HepG2 (cell line): ENCODE data around the gene SIGMAR1. TPM values are rescaled to one million over a fixed set of nuclear protein-coding genes. Genes with fewer than 3 reads are reported as not detected.

ENCODE experiments used
- ATAC-seq: fragments of 200-7000 bp; cut with Tn5 transposase; 3 replicates; pipeline ENCODE4 v1.9.1; 2020; ENCODE audit warnings: mild to moderate bottlenecking, moderate library complexity
- BruUV-seq: library from RNA; stranded (reverse); fragments of 400-500 nt; replicated peaks from 2 replicates; lab custom pipeline; 2021; lab: Mats Ljungman, UMichigan
- CTCF ChIA-PET: fragments of 300-600 bp; formaldehyde crosslinking; extraction: SDS; loops from one replicate; lab custom pipeline; 2021; ENCODE audit warnings: low total read pairs, inconsistent platforms, low intra/inter-chr PET ratio; lab: Yijun Ruan, JAX
- POLR2A ChIA-PET: fragments of 350-600 bp; sonication (Branson Sonifier 250); formaldehyde crosslinking; loops from one replicate; lab custom pipeline; 2020; ENCODE audit warnings: antibody characterized with exemption, inconsistent platforms; lab: Yijun Ruan, JAX
- DNase-seq: peaks from one replicate; pipeline ENCODE4 v3.0.0-alpha.2; 2015; ENCODE audit warnings: low spot score
- FAIRE-seq: peaks from 3 replicates; lab custom pipeline; 2011; peaks lifted over from hg19 to GRCh38; lab: Jason Lieb, UNC
- H2AFZ ChIP-seq: one replicate; pipeline ENCODE4 v1.6.1; 2011; ENCODE audit warnings: low read length, inconsistent platforms
- H3K27ac ChIP-seq: fragments of 300-600 bp; 3 replicates; pipeline ENCODE4 v1.8.0; 2011; ENCODE audit warnings: mixed run types, mild to moderate bottlenecking, mixed read lengths, low read length, inconsistent platforms; ENCODE audit not compliant: insufficient read depth; ENCODE audit errors: extremely low read length
- H3K27me3 ChIP-seq, 2 experiments: fragments of 200-600 bp in 1 of 2; 2 replicates in 1 of 2; 3 replicates in 1 of 2; pipeline versions ENCODE4 v1.6.0 to v1.8.0; 2011; ENCODE audit warnings: low read length in 2 of 2, mild to moderate bottlenecking in 2 of 2, moderate library complexity in 2 of 2, inconsistent platforms in 1 of 2; ENCODE audit not compliant: insufficient read depth in 2 of 2, control insufficient read depth in 1 of 2
- H3K36me3 ChIP-seq, 2 experiments: fragments of 200-600 bp in 1 of 2; replicated peaks in 1 of 2; 2 replicates in 1 of 2; 3 replicates in 1 of 2; pipeline versions ENCODE4 v1.5.1 to v1.8.0; 2011; ENCODE audit warnings: low read length in 2 of 2, inconsistent platforms in 1 of 2; ENCODE audit not compliant: insufficient read depth in 2 of 2, control insufficient read depth in 1 of 2
- H3K4me1 ChIP-seq: 2 replicates; pipeline ENCODE4 v1.5.1; 2012; ENCODE audit warnings: low read length, inconsistent platforms; ENCODE audit not compliant: insufficient read depth
- H3K4me2 ChIP-seq: 2 replicates; pipeline ENCODE4 v1.6.0; 2011; ENCODE audit warnings: low read depth, low read length, inconsistent platforms
- H3K4me3 ChIP-seq, 3 experiments: fragments of 200-600 bp in 1 of 3; sonication (generic), shearing (Covaris generic) in 1 of 3; replicated peaks in 1 of 3; 2 replicates each; pipeline ENCODE4 v1.5.1; 2011 to 2016; ENCODE audit warnings: low read length in 3 of 3, inconsistent platforms in 2 of 3, low read depth in 2 of 3, mild to moderate bottlenecking in 2 of 3, control low read depth in 1 of 3, mixed read lengths in 1 of 3; ENCODE audit not compliant: insufficient read depth in 1 of 3
- H3K79me2 ChIP-seq: one replicate; pipeline ENCODE4 v1.6.1; 2011; ENCODE audit warnings: low read length, inconsistent platforms; ENCODE audit not compliant: insufficient read depth
- H3K9ac ChIP-seq: 2 replicates; pipeline ENCODE4 v1.6.0; 2011; ENCODE audit warnings: mild to moderate bottlenecking, low read depth, low read length, inconsistent platforms; ENCODE audit not compliant: insufficient read depth
- H3K9me3 ChIP-seq: 2 replicates; pipeline ENCODE4 v1.5.1; 2012; ENCODE audit warnings: mild to moderate bottlenecking, low read length
- H4K20me1 ChIP-seq: 2 replicates; pipeline ENCODE4 v1.6.0; 2011; ENCODE audit warnings: inconsistent platforms, mild to moderate bottlenecking, low read length, moderate library complexity; ENCODE audit not compliant: insufficient read depth
- BRCA1 ChIP-seq: sonication (generic); formaldehyde crosslinking; IDR thresholded peaks from 2 replicates; pipeline ENCODE4 v1.4.0; 2020; ENCODE audit warnings: missing genetic modification reagents
- ERF ChIP-seq: IDR thresholded peaks from 2 replicates; pipeline ENCODE4 v1.6.1; 2018; ENCODE audit warnings: missing biosample characterization, missing genetic modification reagents
- FOXA3 ChIP-seq: IDR thresholded peaks from 2 replicates; pipeline ENCODE4 v1.6.1; 2016; ENCODE audit warnings: missing genetic modification reagents, missing compliant biosample characterization
- FOXC1 ChIP-seq: sonication (generic); formaldehyde crosslinking; IDR thresholded peaks from 2 replicates; pipeline ENCODE4 v1.8.0; 2022; ENCODE audit warnings: mild to moderate bottlenecking, missing genetic modification reagents, borderline replicate concordance
- FOXK2 ChIP-seq: fragments of 450-650 bp; IDR thresholded peaks from 2 replicates; pipeline ENCODE4 v1.6.1; 2016
- KDM6A ChIP-seq: IDR thresholded peaks from 2 replicates; pipeline ENCODE4 v1.6.1; 2016; ENCODE audit warnings: low read depth
- LCORL ChIP-seq, 2 experiments: fragments of 450-650 bp in 1 of 2; sonication (generic) in 1 of 2; formaldehyde crosslinking in 1 of 2; IDR thresholded peaks; 2 replicates each; pipeline versions ENCODE4 v1.5.0 to v1.6.1; 2017 to 2020; ENCODE audit warnings: antibody characterized with exemption in 1 of 2, missing genetic modification reagents in 1 of 2
- MTF2 ChIP-seq: sonication (generic); formaldehyde crosslinking; IDR thresholded peaks from 2 replicates; pipeline ENCODE4 v1.5.0; 2020; ENCODE audit warnings: missing genetic modification reagents, borderline replicate concordance
- SMC3 ChIP-seq: IDR thresholded peaks from 2 replicates; pipeline ENCODE4 v1.6.1; 2011; ENCODE audit warnings: low read length, improper control_type of control experiment
- ZFX ChIP-seq: sonication (generic); formaldehyde crosslinking; IDR thresholded peaks from 2 replicates; pipeline ENCODE4 v1.4.0; 2020; ENCODE audit warnings: mild to moderate bottlenecking, low read depth, missing genetic modification reagents, moderate library complexity
- ZFY ChIP-seq: sonication (generic); formaldehyde crosslinking; IDR thresholded peaks from 2 replicates; pipeline ENCODE4 v1.4.0; 2020; ENCODE audit warnings: missing genetic modification reagents
- ZNF703 ChIP-seq: sonication (generic); formaldehyde crosslinking; IDR thresholded peaks from 2 replicates; pipeline ENCODE4 v1.5.1; 2020; ENCODE audit warnings: missing genetic modification reagents, mild to moderate bottlenecking, moderate library complexity, borderline replicate concordance
- ZNF777 ChIP-seq: sonication (generic); formaldehyde crosslinking; IDR thresholded peaks from 2 replicates; pipeline ENCODE4 v1.4.0; 2020; ENCODE audit warnings: missing genetic modification reagents
- WGBS: methylation state at CpG from one replicate; pipeline ENCODE4 v1.1.6; 2017; ENCODE audit warnings: low lambda C conversion rate; 5-methylcytosine and 5-hydroxymethylcytosine counted together
- in situ Hi-C: cut with HindIII; loops from 2 replicates; pipeline ENCODE4 v1.10.0; 2017; ENCODE audit warnings: low pct_unique_long_range_greater_than_20kb; ENCODE audit not compliant: extremely low pct_ligation_motif_present
- intact Hi-C: fragments of 100-400 bp; cut with micrococcal nuclease; formaldehyde crosslinking; loops from one replicate; pipeline ENCODE4 v1.10.0; 2022; ENCODE audit not compliant: unreplicated experiment
- polyA plus RNA-seq, 8 experiments: library from polyadenylated mRNA; depleted of rRNA in 3 of 8; stranded (reverse) in 7 of 8; unstranded in 1 of 8; fragments of >200 nt; fragmentation: Illumina TruSeq in 4 of 8; extraction: Trizol in 4 of 8; gene quantifications; 2 replicates each; pipeline versions ENCODE4 v1.2.1 to v1.2.3, GENCODE V29; 2011 to 2016; ENCODE audit warnings: low read depth in 4 of 8, missing spikeins in 1 of 8, mixed read lengths in 1 of 8; ENCODE audit not compliant: insufficient read depth in 1 of 8
- total RNA-seq, 5 experiments: library from RNA; depleted of rRNA; stranded (reverse); fragments of >200 nt; fragmentation: Illumina TruSeq; extraction: Trizol; gene quantifications; 2 replicates each; pipeline ENCODE4 v1.2.3, GENCODE V29; 2016; ENCODE audit warnings: low read depth in 1 of 5
- TF ChIP-seq, protein P1 (sequence below): IDR thresholded peaks from 2 replicates; pipeline ENCODE4 v1.6.1; 2012; ENCODE audit warnings: inconsistent platforms
- TF ChIP-seq, protein P2 (sequence below): sonication (generic); formaldehyde crosslinking; IDR thresholded peaks from 2 replicates; pipeline ENCODE4 v1.4.0; 2020; ENCODE audit warnings: missing genetic modification reagents
- TF ChIP-seq, protein P3 (sequence below): fragments of 450-650 bp; IDR thresholded peaks from 2 replicates; pipeline ENCODE4 v1.6.1; 2017; ENCODE audit warnings: mild to moderate bottlenecking
- TF ChIP-seq, protein P4 (sequence below): sonication (generic); formaldehyde crosslinking; IDR thresholded peaks from 2 replicates; pipeline ENCODE4 v1.5.0; 2020; ENCODE audit warnings: mild to moderate bottlenecking, low read depth, missing genetic modification reagents, borderline replicate concordance

The SIGMAR1 gene
- total and polyA plus RNA-seq, 2 of the 13 experiments (the other 11 are each of a cell fraction or from before 2014, with no cell fraction given) = 38.9 to 60.8 TPM

DNA sequence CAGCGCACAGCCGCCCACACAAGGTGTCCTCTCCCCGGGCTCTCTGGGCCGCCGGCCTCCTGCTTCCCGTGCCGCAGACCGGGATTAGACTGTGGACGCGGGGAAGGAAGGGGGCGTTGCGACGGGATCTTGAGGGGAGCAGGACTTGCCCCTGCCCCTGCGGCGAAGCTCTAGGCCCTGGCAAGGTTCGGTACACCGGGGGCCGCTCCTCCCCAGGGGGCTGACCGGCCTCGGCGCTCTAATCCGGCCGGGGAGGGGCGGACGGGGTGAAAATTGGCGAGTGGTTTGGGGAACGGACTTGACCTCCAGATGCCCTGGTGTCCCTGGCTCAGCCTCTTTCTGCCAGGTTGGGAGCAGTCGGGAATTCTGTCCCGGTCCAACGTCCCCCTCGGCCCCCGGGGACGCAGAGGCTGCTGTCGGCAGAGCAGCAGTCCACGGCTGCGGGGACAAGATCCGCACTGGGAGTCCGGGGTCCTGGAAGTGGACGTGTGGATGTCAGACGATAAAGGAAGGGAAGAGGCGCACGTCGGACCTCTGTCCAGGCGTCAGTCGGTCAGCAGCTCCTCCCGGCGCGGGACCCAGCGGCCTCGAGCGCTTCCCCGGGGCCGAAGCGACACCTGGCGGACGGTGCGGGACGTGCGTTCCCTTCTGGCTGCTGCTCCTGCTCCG lies 46.2 kb downstream of the SIGMAR1 start:
- in situ Hi-C loops = loop anchor here (5.0 kb wide), 1 partner anchor 39 kb away; no protein-coding TSS in a partner anchor
- Histone ChIP-seq H3K4me3 (peak overlapping the region in 1 of 3 experiments; percentile 7; a peak in 1 of 6 replicates), H3K27me3 (peaks cover 19 to 78% of the 10 kb centered on the region in 2 experiments)
- TF ChIP-seq LCORL (IDR thresholded peaks at IDR 0.05) = no peak
- TF ChIP-seq LCORL (CRISPR knock-in tag; IDR thresholded peaks at IDR 0.05) = peak; percentile 61
- TF ChIP-seq FOXA3 (CRISPR knock-in tag) = 0 out of 2 replicates have a peak, but pooled peaks have one; percentile 6
- peak; percentile 94 for TF ChIP-seq ZNF777
- TF ChIP-seq, protein P1, sequence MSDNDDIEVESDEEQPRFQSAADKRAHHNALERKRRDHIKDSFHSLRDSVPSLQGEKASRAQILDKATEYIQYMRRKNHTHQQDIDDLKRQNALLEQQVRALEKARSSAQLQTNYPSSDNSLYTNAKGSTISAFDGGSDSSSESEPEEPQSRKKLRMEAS = peak; percentile 35; the same call in 1 of the 2 replicates
- TF ChIP-seq FOXK2 = no peak
- peak; percentile 95; the same call in 1 of the 2 replicates for TF ChIP-seq MTF2 (CRISPR knock-in tag)
- no peak for TF ChIP-seq ZNF703 (CRISPR knock-in tag)
- peak; percentile 22; the same call in 1 of the 2 replicates for TF ChIP-seq ZFY (CRISPR knock-in tag)
- TF ChIP-seq ERF (CRISPR knock-in tag) = no peak
- no peak for TF ChIP-seq KDM6A (CRISPR knock-in tag)
- TF ChIP-seq BRCA1 = no peak
- 0 out of 2 replicates have a peak, but pooled peaks have one; percentile 58 for TF ChIP-seq FOXC1 (CRISPR knock-in tag)
- peak; percentile 53 for TF ChIP-seq ZFX (CRISPR knock-in tag)
- TF ChIP-seq, protein P2, sequence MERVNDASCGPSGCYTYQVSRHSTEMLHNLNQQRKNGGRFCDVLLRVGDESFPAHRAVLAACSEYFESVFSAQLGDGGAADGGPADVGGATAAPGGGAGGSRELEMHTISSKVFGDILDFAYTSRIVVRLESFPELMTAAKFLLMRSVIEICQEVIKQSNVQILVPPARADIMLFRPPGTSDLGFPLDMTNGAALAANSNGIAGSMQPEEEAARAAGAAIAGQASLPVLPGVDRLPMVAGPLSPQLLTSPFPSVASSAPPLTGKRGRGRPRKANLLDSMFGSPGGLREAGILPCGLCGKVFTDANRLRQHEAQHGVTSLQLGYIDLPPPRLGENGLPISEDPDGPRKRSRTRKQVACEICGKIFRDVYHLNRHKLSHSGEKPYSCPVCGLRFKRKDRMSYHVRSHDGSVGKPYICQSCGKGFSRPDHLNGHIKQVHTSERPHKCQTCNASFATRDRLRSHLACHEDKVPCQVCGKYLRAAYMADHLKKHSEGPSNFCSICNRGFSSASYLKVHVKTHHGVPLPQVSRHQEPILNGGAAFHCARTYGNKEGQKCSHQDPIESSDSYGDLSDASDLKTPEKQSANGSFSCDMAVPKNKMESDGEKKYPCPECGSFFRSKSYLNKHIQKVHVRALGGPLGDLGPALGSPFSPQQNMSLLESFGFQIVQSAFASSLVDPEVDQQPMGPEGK (CRISPR knock-in tag) = peak; percentile 53; the same call in 1 of the 2 replicates
- TF ChIP-seq, protein P3, sequence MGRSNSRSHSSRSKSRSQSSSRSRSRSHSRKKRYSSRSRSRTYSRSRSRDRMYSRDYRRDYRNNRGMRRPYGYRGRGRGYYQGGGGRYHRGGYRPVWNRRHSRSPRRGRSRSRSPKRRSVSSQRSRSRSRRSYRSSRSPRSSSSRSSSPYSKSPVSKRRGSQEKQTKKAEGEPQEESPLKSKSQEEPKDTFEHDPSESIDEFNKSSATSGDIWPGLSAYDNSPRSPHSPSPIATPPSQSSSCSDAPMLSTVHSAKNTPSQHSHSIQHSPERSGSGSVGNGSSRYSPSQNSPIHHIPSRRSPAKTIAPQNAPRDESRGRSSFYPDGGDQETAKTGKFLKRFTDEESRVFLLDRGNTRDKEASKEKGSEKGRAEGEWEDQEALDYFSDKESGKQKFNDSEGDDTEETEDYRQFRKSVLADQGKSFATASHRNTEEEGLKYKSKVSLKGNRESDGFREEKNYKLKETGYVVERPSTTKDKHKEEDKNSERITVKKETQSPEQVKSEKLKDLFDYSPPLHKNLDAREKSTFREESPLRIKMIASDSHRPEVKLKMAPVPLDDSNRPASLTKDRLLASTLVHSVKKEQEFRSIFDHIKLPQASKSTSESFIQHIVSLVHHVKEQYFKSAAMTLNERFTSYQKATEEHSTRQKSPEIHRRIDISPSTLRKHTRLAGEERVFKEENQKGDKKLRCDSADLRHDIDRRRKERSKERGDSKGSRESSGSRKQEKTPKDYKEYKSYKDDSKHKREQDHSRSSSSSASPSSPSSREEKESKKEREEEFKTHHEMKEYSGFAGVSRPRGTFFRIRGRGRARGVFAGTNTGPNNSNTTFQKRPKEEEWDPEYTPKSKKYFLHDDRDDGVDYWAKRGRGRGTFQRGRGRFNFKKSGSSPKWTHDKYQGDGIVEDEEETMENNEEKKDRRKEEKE = no peak
- TF ChIP-seq, protein P4, sequence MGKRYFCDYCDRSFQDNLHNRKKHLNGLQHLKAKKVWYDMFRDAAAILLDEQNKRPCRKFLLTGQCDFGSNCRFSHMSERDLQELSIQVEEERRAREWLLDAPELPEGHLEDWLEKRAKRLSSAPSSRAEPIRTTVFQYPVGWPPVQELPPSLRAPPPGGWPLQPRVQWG (CRISPR knock-in tag) = no peak
- peak; percentile 33; the same call in 1 of the 2 replicates for TF ChIP-seq SMC3

More for the DNA sequence above, 46.2 kb downstream of the SIGMAR1 start:
- peak; percentile 93 for ATAC-seq
- Histone ChIP-seq H4K20me1 (peaks cover 4% of the 10 kb centered on the region; the same call in 1 of the 2 replicates), H3K79me2 (no peaks in the 10 kb centered on the region), H3K9ac (no peak overlapping the region), H3K36me3 (no peaks in the 10 kb centered on the region), H3K27ac (no peak overlapping the region), H3K4me1 (peaks cover 28% of the 10 kb centered on the region; the same call in 1 of the 2 replicates), H2AFZ (no peak overlapping the region), H3K4me2 (peak overlapping the region; percentile 34), H3K9me3 (no peaks in the 10 kb centered on the region)
- no TSS peak for BruUV-seq
- ChIA-PET CTCF (interaction anchor here (1.1 to 3.9 kb wide), 6 partner anchors 10 to 187 kb away, joined by 3 to 42 read pairs (median 10); no protein-coding TSS in a partner anchor), POLR2A (interaction anchor here (1.0 kb wide), 1 partner anchor 187 kb away, joined by 3 read pairs; no protein-coding TSS in a partner anchor)
- no peak for FAIRE-seq
- intact Hi-C loops = loop anchor here (1.0 to 5.0 kb wide), 3 partner anchors 43 to 155 kb away; no protein-coding TSS in a partner anchor
- DNase-seq = peak; percentile 47
- WGBS = 8% methylated on average over 4 of the region's 60 CpGs
